Measurements from ENCODE around the gene DEAF1.

The DEAF1 gene

DNA sequence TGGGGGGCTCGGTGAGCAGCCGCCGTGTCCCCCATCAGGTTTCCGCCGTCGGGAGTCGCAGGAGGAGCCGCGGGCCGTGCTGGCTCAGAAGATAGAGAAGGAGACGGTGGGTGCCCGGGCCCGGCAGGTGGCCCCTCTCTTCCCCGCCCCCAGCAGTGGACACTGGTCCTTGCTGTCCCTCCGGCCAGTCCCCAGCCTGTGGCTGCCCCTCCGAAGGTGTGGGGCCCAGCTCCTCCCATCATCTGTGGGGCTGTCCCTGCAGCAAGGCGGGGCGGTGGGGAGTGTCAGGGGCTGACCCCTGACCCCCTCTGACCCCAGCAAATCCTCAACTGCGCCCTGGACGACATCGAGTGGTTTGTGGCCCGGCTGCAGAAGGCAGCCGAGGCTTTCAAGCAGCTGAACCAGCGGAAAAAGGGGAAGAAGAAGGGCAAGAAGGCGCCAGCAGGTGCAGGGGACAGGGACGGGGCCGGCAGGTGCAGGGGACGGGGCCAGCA lies 26.3 kb upstream of the DEAF1 start:
- DNase-seq: no peak

DNA sequence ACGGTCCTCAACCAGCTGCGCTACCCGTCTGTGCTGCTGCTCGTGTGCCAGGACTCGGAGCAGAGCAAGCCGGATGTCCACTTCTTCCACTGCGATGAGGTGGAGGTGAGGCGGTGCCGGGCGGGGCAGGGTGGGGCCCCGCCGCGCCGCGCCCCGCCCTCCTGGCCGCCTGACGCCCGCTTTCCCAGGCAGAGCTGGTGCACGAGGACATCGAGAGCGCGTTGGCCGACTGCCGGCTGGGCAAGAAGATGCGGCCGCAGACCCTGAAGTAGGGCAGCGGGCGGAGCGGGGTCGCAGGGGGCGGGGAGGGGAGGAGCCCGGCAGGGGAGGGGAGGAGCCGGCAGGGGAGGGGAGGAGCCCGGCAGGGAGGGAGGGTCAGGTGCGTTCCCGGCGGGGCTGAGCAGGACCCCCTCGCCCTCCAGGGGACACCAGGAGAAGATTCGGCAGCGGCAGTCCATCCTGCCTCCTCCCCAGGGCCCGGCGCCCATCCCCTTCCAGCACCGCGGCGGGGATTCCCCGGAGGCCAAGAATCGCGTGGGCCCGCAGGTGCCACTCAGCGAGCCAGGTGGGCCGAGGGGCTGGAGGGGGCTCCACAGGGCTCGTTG lies 25.7 kb upstream of the DEAF1 start:
- DNase-seq: peak in 3 of 6 experiments; percentile 55 to 73 (median 70)

GRCh38 chr11:720017-720641 lies 25.1 kb upstream of the DEAF1 start:
- DNase-seq: no peak

GRCh38 chr11:719214-720016 lies 24.4 kb upstream of the DEAF1 start:
- no peak for DNase-seq

DNA sequence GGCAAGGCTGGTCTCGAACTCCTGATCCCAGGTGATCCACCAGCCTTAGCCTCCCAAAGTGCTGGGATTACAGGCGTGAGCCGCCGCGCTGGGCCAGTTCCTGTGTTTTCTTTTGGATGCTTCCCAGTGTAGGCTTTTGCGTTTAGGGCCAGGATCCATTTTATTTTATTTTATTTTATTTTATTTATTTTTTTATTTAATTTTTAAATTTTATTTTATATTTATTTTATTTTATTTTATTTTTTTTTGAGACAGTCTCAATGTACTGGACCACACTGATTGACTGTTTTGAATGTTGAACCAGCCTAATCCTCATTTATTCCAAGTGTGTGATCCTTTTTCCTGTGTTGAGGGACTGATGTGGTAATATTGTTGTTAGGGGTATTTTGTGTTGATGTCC lies 19.4 kb upstream of the DEAF1 start:
- DNase-seq: no peak

- DNase-seq: no peak
Observed at GRCh38 chr11:709109-709997, 14.3 kb upstream of the DEAF1 start.

DNA sequence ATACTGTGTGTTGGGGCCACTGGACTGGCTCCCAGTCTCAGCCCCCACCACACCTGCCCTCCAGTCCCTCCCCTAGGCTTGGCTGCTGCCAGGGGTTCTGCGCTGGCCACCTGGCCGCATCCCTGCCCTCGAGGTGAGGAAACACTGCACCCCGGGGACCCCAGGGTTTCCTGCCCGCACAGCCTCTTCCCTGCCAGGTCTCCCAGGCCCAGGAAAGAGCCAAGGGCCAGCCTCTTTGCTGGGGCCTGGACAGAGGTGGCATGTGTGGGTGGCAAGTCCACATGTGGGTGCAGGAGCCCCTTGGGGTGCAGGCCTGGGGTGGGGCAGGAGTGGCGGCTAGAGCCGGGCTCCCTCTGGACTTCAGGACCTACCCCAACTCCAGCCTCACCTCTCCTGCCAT lies 13.5 kb upstream of the DEAF1 start:
- DNase-seq: no peak

DNA sequence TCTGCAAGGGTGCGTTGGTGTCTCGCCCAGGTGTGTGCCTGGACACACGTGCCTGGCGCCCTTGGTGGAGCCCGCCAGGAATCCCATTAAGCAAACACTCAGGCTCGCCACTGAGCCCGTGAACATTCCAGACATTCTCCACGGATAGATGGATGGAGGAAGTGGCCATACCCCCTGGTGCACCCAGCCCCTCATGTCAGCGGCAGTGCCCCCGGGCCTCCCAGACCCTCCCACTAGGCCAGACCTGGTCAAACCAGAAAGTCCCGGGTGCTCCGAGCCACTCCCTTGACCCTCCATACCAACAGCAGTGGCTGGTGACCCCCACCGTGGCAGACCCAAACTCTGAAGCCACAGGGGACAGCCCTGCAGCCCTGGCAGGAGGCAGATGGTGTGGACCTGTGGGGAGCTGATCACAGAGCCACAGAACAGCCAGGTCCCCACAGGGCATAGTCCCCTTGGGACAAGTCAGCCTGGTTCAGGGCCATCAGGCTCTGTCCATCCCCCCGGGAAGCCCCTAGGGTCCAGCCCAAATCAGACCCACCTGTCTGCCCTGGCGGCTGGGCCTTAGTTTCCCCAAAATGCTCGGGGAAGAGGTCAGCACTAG lies 12.9 kb upstream of the DEAF1 start:
- no peak for DNase-seq

DNA sequence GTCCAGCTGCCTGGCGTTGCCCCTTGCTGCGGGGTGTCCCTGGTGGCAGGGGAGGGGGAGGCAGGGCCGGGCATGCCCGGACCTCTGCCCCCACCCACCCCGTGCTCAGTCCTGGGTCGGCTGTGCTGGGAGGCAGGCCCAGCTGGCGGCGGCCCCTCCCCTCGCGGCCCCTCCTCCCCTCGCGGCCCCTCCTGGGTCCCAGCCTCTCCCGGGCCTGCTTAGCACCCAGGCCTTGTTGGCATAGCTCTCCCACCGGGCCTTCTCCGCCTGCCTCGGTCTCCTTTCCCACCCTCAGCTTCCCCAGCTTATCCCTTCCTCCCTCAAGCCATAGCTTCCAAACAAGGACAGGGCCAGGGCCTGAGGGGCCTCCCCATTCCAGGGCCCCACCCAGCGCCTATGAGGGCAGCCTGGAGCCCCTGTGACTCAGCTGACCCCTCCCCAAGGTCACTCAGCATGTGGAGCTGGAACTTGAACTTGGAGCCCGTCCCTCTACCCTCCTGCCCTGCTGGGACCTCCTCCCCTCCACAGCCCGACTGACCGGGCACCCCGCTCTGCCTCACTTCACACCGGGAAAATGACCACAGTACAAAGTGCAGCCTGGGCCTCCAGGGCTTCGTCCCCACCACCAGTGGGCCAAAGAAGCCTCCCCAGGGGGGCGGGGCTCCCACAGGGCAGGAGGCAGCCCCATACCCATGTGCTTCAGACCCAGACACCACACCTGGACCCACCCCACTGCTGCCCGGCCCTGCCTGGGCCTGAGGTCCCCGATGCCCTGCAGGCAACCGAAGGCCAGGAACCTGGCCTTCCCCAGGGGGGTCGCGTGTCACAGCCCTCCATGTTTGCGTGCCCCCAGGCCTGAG lies 12.2 kb upstream of the DEAF1 start:
- DNase-seq: no peak

DNA sequence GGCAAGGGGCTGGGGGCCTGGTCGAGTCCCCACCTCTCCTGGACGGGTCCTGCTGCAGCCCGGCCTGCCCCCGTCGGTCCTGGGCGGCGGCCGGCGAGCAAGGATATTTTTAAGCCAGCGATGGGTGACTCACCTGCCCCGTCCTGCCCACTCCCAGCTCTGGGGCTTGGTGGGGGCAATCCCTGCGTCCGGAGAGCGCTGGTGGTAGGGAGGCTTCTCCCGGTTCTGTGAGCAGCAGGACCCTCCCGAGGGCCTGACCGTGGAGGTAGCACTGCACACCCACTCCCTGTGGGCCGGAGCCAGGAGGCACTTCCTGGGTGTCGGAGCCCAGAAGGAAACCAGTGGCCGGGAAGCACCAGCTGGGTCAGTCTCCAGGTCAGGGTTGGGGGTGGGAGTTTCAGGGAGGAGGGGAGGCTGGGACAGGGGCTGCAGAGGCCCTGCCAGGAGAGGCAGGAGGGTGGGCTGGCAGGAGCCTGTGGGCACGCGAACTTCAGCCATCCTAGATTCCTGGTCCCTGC lies 11.5 kb upstream of the DEAF1 start:
- DNase-seq: no peak

GRCh38 chr11:705646-706438 lies 10.8 kb upstream of the DEAF1 start, which contains the start of gene EPS8L2:
EPS8L2 (plus strand) TSS chr11:706231; CDS start chr11:709408, 3,177 bp downstream.
- no peak for DNase-seq

DNA sequence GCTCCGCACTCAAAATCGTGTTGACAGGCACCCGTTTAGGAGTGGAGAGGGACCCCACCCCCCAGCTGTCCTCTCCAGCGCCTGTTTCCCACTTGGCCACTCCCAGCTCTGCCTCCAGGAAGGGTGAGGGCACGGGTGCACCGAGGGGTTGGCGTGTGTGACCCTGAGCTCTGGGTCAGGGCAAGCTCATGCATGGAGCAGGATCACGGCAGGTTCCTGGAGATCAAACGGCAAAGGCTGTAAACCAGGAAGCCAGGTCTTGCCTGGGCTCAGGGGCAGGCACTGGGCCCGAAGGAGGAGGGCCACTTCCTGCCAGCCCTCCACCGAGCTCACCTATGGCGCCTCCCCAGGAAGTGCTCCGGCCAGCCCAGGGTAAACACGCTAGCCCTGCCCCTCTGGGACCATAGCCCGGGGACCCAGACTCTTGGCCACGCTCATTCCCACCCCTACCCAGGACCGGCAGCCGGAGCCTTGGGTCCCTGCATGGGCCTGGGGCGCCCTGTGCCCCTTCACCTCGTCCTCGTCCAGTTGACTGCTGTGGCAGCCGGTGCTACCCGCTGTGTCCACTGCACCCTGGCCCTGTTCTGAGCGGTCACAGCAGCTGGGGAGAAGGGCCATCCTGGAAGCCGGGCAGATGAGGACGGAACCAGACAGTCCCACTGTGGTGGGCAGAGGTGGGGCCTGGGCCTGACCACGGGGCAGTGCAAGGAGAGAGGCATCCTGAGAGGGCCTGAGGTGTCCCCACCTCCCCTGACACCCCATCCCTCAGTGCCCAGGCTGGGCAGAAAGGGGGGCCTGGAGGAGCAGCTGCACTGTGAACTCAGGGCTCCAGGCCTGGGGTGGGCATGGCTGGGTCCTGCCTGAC lies 10.0 kb upstream of the DEAF1 start:
- no peak for DNase-seq

GRCh38 chr11:704228-704674 lies 9.2 kb upstream of the DEAF1 start:
- DNase-seq: no peak

DNA sequence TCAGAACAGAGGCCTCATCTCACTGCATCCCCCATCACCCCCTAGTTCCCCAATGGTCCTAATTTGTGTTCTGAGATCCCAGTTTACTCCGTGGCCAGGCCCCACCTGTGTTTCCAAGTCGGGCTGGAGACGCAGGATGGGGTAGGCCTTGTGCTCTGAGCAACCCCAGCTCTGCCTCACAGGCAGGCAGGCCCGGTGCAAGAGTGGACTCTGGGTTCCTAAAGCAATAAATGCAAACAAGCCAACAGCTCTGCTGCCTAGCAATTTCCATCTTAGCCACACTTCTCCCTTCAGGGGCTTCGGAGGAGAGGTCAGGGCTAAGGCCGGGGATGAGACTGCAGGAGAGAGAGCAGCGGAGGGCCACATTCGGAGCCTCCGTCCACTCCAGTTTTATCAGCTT lies 8.5 kb upstream of the DEAF1 start:
- DNase-seq: no peak

DNA sequence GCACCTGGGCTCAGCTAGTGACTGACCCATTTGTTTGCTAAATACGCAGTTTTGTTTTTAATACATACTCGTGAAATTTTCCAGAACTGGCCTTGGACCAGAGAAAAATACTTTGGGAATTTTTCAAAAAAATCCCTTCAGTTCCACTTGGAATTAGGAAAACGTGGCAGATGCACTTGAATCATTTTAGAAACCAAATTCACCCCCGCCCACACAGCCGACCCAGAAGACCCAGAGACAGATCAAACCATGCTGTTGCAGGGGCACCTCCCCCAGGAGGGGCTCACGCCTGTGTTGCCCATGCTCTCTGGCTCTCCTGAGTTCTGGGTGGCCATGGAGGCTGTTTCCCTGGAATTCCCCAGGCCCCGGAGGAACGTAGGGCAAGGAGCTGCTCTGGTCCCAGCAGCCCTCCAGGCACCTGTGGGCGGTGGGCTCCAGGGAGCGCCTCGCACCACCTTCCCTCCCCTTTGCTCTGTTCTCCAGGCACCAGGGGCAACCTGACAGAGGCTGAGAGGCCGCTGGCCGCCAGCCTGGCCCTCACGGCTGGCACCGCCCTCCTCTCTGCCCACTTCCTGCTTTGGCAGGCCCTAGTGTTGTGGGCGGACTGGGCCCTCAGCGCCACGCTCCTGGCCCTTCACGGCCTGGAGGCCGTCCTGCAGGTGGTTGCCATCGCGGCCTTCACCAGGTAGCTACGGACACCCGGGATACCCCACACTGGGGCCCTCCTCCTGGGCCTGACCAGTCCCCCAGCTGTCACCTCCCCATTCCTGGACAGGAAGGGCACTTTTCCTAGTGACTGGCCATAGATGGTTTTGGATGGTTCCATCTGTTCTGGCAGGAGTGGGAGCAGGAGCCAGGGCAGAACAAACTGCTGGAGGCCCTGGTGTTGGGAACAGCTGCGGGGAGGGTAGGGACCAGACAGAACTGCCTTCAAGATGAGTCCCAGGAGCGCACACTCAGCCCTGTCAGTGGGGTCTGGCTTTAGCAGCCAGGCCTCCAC lies 7.7 kb upstream of the DEAF1 start:
- DNase-seq: no peak

DNA sequence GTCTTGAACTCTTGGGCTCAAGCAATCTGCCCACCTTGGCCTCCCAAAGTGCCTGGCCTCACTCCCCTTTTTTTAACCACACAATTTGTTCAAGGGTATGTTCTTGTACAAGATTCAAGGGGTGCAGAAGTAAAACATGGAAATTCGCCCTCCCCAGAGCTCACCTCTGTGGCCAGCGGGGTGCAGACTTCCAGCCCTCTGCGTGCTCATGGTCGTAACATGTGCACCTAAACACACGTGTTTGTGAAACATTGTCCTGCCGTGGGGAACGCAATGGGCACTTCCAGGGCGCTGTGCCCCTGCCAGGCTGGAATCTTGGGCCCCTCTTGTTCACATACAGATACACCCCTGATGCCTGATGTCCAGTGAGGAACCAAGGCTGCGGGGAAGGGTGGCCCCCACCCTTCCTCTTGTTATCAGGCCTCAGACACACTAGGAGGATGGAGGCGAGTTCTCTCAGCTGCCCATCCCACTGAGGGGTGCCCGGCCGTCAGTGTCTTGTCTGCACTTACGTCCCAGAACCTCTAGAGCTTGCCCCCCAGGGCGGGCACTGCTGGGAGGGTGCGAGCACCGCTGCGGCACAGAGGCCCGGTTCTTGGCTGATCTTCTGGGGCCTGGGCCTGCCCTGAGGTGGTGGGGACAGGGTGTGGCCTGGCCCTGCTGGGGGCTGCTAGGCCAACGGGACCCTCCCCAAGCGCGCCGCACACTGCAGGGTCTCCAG lies 6.9 kb upstream of the DEAF1 start:
- no peak for DNase-seq

- DNase-seq: no peak
Observed at GRCh38 chr11:699753-700152, 4.7 kb upstream of the DEAF1 start.
